ENCODE results near the gene STK17B.
"Not testable (repeated sequence)": the region's sequence is repeated elsewhere in the genome, so short reads cannot be mapped to it uniquely, and the experiment has no call there.

The STK17B gene

GRCh38 chr2:196105951-196106350 lies 65.4 kb downstream of the STK17B start:
- DNase-seq: no peak

DNA sequence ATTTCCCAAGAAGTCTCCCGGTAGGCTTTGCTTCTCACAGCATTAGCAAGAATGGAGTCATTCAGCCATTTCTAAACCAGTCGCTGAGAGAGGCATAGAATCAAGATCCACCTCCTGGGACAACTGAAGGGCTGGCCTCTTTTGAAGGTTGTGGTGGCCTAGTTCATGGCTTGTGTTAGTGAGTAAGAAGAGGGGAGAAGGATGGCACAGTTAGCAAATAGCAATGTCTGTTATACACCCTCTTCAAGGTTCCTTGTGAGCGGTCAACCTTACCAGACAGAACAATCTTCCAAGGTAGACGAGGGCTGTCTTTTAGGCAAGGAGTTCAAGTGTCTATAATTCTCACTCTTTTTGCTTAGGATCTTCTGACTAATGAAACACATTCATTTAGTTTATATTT lies 67.3 kb downstream of the STK17B start:
- no peak for DNase-seq

- DNase-seq: no peak
Observed at GRCh38 chr2:196103626-196104025, 67.8 kb downstream of the STK17B start.

DNA sequence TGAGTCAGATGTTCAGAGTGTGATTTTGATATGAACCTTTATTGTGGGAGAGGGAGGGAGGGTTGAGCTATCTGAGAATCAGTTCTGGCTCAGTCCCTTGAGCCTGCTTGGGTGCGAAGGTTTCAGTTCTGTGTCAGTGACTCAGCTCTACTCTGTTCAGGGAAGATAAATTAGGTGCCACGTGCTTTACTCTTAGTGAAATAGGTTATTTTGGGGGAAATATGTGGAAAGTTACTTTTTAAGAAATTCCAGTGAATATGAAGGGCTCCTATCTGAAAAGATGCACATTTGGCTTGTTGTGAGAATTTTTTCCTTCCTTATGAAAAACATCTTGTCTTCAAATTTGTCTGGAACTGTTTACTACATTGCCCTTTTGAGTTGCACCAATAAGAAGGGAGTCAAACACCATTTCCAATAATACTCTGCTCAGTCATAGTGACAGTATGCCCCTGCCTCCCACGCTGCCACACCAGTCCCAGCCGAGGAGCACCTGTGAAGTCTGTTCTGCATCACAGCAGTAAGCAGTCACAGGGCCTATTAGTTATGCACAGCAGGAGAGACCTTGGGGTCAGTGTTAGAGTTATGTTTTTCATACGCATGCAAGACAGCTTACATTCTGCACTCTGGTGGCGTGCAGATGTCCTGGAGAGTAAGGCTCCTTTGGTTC lies 69.9 kb downstream of the STK17B start:
- no peak for DNase-seq

DNA sequence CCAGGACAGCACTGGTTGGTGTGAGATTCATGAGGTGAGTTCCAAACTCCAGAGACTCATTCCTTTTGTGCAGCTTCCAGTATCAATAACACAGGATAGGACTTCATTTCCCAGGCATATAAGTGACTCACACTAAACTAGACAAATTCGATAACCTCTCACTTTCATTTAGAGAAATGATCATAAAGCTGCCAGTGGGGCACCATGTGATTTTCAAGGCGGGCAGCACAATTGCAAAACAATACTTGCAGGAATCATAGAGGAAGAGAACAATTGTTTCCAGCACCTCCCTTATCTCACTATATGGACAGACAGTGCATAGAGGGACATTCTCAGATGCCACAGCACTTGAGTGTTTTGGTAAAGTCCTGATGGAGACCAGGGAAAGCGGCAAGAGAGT lies 71.5 kb downstream of the STK17B start:
- DNase-seq: no peak

- no peak for DNase-seq
Observed at GRCh38 chr2:196097864-196098660, 73.3 kb downstream of the STK17B start.

- DNase-seq: no peak
Observed at GRCh38 chr2:196096982-196097745, 74.2 kb downstream of the STK17B start.

DNA sequence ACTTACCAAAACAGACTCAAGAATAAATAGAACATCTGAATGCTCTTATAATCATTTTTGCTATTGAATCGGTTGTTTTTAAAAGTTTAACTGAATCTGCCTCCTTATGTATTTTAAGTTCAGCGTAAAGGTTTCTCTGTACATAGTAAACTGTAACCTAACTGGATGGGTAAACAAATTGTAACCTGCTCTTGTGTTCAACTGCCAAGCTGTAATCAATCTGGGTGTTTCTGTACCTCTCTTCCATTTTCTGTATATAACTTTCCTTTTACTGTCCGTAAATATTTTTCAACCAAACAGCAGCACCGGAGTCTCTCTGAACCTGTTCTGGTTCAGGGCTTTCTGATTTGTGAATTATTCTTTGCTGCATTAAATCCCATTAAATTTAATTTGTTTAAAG lies 75.1 kb downstream of the STK17B start:
- no peak for DNase-seq

DNA sequence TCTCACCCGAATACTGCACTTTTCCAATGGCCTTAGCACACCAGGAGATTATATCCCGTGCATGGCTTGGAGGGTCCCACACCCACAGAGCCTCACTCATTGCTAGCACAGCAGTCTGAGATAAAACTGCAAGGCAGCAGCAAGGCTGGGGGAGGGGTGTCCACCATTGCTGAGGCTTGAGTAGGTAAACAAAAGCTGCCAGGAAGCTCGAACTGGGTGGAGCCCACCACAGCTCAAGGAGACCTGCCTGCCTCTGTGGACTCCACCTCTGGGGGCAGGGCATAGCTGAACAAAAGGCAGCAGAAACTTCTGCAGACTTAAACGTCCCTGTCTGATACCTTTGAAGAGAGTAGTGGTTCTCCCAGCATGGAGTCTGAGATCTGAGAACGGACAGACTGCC lies 81.9 kb downstream of the STK17B start:
- DNase-seq: not testable (repeated sequence)

GRCh38 chr2:196088203-196088602 lies 83.2 kb downstream of the STK17B start:
- DNase-seq: no peak

GRCh38 chr2:196086517-196087368 lies 84.6 kb downstream of the STK17B start:
- DNase-seq: no peak

- no peak for DNase-seq
Observed at GRCh38 chr2:196083601-196084000, 87.8 kb downstream of the STK17B start.
